Measurements from ENCODE around the gene CHCHD3. TPM values are rescaled to one million over a fixed set of nuclear protein-coding genes. Genes with fewer than 3 reads are reported as not detected.
"Not testable (repeated sequence)": the region's sequence is repeated elsewhere in the genome, so short reads cannot be mapped to it uniquely, and the experiment has no call there.

CHCHD3 gene
- total RNA-seq, 1 experiment from 2014 or later = 89.9 TPM

DNA sequence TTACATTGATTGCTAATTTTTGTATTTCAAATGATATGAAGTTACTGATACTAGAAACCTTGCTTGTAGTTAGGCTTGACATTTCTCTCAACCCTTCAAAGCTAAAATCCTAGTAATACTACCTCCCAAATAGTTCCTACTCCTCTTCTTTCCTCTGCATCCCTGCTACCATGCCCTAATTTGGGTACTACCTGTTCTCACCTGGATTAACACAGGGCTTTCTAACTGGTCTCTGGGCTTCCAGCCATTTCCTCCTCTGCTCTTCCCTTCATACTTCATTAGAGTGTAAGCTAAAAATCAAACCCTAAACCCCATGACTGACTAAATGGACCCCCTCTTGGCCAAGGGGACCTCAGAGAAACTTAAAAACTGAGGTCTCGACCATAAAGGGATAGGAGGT, 112.4 kb downstream of the CHCHD3 start:
- Mint-ChIP-seq H3K27me3 (ENCODE audit: unreplicated experiment) (no peaks in the 10 kb centered on the region), H3K4me1 (ENCODE audit: low read depth, unreplicated experiment) (no peaks in the 10 kb centered on the region), H3K27ac (ENCODE audit: unreplicated experiment) (no peak overlapping the region), H3K36me3 (ENCODE audit: insufficient read depth, unreplicated experiment) (no peaks in the 10 kb centered on the region), H3K9me3 (ENCODE audit: low read depth, unreplicated experiment) (no peaks in the 10 kb centered on the region), H3K4me3 (ENCODE audit: low read depth, unreplicated experiment) (no peak overlapping the region)
- no TSS peak for BruUV-seq (replicated peaks)
- no peak for DNase-seq
- TF ChIP-seq, protein P1, sequence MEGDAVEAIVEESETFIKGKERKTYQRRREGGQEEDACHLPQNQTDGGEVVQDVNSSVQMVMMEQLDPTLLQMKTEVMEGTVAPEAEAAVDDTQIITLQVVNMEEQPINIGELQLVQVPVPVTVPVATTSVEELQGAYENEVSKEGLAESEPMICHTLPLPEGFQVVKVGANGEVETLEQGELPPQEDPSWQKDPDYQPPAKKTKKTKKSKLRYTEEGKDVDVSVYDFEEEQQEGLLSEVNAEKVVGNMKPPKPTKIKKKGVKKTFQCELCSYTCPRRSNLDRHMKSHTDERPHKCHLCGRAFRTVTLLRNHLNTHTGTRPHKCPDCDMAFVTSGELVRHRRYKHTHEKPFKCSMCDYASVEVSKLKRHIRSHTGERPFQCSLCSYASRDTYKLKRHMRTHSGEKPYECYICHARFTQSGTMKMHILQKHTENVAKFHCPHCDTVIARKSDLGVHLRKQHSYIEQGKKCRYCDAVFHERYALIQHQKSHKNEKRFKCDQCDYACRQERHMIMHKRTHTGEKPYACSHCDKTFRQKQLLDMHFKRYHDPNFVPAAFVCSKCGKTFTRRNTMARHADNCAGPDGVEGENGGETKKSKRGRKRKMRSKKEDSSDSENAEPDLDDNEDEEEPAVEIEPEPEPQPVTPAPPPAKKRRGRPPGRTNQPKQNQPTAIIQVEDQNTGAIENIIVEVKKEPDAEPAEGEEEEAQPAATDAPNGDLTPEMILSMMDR (IDR thresholded peaks at IDR 0.05; ENCODE audit: unreplicated experiment) = no peak
- intact Hi-C loops (cut with micrococcal nuclease; ENCODE audit: unreplicated experiment) = no loop called here
- CTCF ChIA-PET = no interaction called here

DNA sequence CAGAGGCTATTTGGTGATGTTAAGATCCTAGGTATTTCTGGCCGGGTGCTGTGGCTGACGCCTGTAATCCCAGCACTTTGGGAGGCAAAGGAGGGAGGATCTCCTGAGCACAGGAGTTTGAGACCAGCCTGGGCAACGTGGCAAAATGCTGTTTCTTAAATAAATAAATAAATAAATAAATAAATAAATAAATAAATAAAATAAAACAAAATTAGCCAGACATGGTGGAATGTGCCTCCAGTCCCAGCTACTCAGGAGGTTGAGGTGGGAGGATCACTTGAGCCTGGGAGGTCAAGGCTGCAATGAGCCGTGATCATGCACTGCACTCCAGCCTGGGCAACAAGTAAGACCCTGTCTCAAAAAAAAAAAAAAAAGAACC, 114.4 kb downstream of the CHCHD3 start:
- intact Hi-C loops (cut with micrococcal nuclease; ENCODE audit: unreplicated experiment) = not testable (repeated sequence)

DNA sequence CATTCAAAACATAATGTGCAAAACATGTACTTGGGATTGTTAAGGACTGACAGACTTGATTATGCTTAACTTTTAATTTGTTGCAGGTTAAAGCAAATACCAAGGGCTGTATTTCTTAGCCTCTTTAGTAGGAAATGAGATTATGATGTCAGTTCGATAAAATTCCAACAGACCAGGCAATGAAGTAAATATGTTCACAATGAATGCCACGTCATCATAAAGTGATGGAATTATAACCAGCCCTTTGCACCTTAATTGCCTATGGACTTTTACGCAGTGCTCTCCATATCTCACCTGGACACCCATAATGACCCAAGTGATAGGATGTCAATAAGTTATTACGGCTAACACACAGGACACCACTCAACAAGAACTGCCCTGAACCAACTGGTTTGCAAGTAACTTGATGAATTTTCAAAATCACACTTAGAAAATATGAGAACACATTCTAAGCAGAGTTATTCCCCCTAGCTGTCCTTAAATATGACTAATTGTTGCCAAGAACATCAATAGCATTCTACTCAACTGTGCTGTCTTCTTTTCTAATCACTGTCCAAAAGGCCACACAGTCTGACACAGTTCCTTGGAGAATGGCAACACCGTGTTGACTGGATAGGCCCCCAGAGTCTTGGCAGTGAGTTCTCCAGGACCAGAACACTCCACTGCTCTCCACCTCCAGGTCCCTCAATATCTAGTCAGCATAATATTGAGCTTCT, 115.0 kb downstream of the CHCHD3 start:
- Mint-ChIP-seq H3K27ac (ENCODE audit: unreplicated experiment) (no peak overlapping the region), H3K27me3 (ENCODE audit: unreplicated experiment) (no peaks in the 10 kb centered on the region), H3K4me3 (ENCODE audit: low read depth, unreplicated experiment) (no peak overlapping the region), H3K36me3 (ENCODE audit: insufficient read depth, unreplicated experiment) (no peaks in the 10 kb centered on the region), H3K9me3 (ENCODE audit: low read depth, unreplicated experiment) (no peaks in the 10 kb centered on the region), H3K4me1 (ENCODE audit: low read depth, unreplicated experiment) (no peaks in the 10 kb centered on the region)
- no TSS peak for BruUV-seq (replicated peaks)
- intact Hi-C loops (cut with micrococcal nuclease; ENCODE audit: unreplicated experiment) = no loop called here
- CTCF ChIA-PET = no interaction called here
- DNase-seq = no peak
- TF ChIP-seq, protein P1 (IDR thresholded peaks at IDR 0.05; ENCODE audit: unreplicated experiment) = no peak

More for the DNA sequence above, 114.4 kb downstream of the CHCHD3 start:
- H3K9me3 Mint-ChIP-seq (ENCODE audit: low read depth, unreplicated experiment); H3K36me3 Mint-ChIP-seq (ENCODE audit: insufficient read depth, unreplicated experiment); H3K27ac Mint-ChIP-seq (ENCODE audit: unreplicated experiment); CTCF ChIA-PET; BruUV-seq (replicated peaks); H3K4me1 Mint-ChIP-seq (ENCODE audit: low read depth, unreplicated experiment); H3K27me3 Mint-ChIP-seq (ENCODE audit: unreplicated experiment); H3K4me3 Mint-ChIP-seq (ENCODE audit: low read depth, unreplicated experiment); DNase-seq: not testable (repeated sequence)

DNA sequence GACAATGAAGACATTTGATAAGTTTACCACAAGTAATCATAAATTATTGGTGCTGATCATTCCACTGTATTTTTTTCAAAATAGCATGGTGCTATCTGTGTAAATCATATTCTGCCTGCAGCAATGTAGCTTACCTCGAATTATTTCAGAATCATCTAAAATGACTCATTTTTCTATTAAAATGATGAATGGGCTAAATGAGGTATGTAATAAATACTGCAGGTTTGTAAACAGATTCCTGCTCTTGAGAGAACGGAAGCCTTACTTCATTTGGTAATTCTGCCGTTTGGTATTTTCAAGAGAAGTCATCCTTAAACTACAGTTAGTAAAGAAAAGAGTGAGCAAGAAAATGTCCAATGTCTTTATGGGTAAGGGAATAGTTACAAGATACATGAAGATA, 115.9 kb downstream of the CHCHD3 start:
- H3K9me3 Mint-ChIP-seq (ENCODE audit: low read depth, unreplicated experiment) = no peaks in the 10 kb centered on the region
- intact Hi-C loops (cut with micrococcal nuclease; ENCODE audit: unreplicated experiment) = no loop called here
- H3K27me3 Mint-ChIP-seq (ENCODE audit: unreplicated experiment) = no peaks in the 10 kb centered on the region
- no TSS peak for BruUV-seq (replicated peaks)
- DNase-seq = no peak
- TF ChIP-seq, protein P1 (IDR thresholded peaks at IDR 0.05; ENCODE audit: unreplicated experiment) = no peak
- no peaks in the 10 kb centered on the region for H3K4me1 Mint-ChIP-seq (ENCODE audit: low read depth, unreplicated experiment)
- no peak overlapping the region for H3K27ac Mint-ChIP-seq (ENCODE audit: unreplicated experiment)
- CTCF ChIA-PET = interaction anchor here (0.6 kb wide), 1 partner anchor 354 kb away, joined by 3 read pairs; no protein-coding TSS in a partner anchor
- no peak overlapping the region for H3K4me3 Mint-ChIP-seq (ENCODE audit: low read depth, unreplicated experiment)
- no peaks in the 10 kb centered on the region for H3K36me3 Mint-ChIP-seq (ENCODE audit: insufficient read depth, unreplicated experiment)

DNA sequence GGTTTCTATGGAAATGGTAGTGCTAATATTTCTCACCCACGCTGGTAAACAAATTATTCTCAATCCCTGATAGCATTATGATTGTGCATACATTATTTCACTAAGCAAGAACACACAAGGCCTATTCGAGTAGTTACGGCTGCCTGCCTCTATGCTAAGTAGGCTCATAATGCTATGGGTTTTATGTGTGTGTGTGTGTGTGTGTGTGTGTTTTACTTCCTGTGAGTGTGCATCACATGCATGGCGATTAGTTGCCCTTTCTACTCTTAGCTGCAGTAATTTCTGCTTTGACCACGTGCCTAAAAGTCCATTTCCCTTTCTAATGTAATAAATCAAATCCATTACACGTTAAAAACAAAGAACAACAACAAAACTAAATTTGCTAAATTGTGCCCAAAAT, 117.0 kb downstream of the CHCHD3 start:
- no peaks in the 10 kb centered on the region for H3K36me3 Mint-ChIP-seq (ENCODE audit: insufficient read depth, unreplicated experiment)
- CTCF ChIA-PET = no interaction called here
- H3K4me3 Mint-ChIP-seq (ENCODE audit: low read depth, unreplicated experiment) = no peak overlapping the region
- H3K27me3 Mint-ChIP-seq (ENCODE audit: unreplicated experiment) = no peaks in the 10 kb centered on the region
- no TSS peak for BruUV-seq (replicated peaks)
- H3K9me3 Mint-ChIP-seq (ENCODE audit: low read depth, unreplicated experiment) = no peaks in the 10 kb centered on the region
- intact Hi-C loops (cut with micrococcal nuclease; ENCODE audit: unreplicated experiment) = no loop called here
- TF ChIP-seq, protein P1 (IDR thresholded peaks at IDR 0.05; ENCODE audit: unreplicated experiment) = no peak
- no peaks in the 10 kb centered on the region for H3K4me1 Mint-ChIP-seq (ENCODE audit: low read depth, unreplicated experiment)
- no peak overlapping the region for H3K27ac Mint-ChIP-seq (ENCODE audit: unreplicated experiment)
- no peak for DNase-seq

Measured in Calu3 (cell line).